ENCODE measurements around the gene EVC2. TPM values are rescaled to one million over a fixed set of nuclear protein-coding genes. Genes with fewer than 3 reads are reported as not detected.

The EVC2 gene
- polyA plus RNA-seq, 3 donors, result 0.04 to 0.12 (median 0.08) TPM

GRCh38 chr4:5742388-5742787, 34.0 kb upstream of the EVC2 start:
- H3K9me3 Mint-ChIP-seq, result peaks cover 0 to 2% (median 0%) of the 10 kb centered on the region in 7 donors
- no peaks in the 10 kb centered on the region for H3K36me3 Mint-ChIP-seq
- DNase-seq, result no peak

DNA sequence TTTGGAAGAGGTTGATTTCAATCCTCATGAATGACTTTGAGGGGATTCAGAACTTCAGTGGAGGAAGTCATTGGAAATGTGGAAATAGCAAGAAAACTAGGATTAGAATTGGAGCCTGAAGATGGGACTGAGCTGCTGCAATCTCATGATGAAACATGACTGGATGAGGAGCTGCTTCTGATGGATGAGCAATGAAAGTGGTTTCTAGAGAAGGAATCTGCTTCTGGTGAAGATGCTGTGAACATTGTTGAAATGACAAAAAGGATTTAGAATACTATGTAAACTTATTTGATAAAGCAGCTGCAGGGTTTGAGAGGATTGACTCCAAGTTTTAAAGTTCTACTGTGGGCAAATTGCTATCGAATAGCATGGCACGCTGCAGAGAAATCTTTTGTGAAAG, 29.7 kb upstream of the EVC2 start:
- no peak overlapping the region for H3K27ac Mint-ChIP-seq
- H3K9me3 Mint-ChIP-seq, result no peaks in the 10 kb centered on the region
- Histone ChIP-seq H4K20me1 (ENCODE audit: insufficient read depth, low read length) (no peaks in the 10 kb centered on the region), H3K4me1 (ENCODE audit: control insufficient read depth in 1 of 2, insufficient read depth in 2 of 2, low read length in 2 of 2) (no peaks in the 10 kb centered on the region), H3K79me2 (ENCODE audit: insufficient read depth, low read length) (no peaks in the 10 kb centered on the region), H3K9ac (ENCODE audit: insufficient read depth, low read length, poor library complexity, severe bottlenecking) (no peak overlapping the region), H3K36me3 (replicated peaks in 1 of 2; ENCODE audit: control insufficient read depth in 1 of 2, insufficient read depth in 2 of 2, low read length in 2 of 2) (no peaks in the 10 kb centered on the region), H3K27me3 (ENCODE audit: control insufficient read depth in 2 of 2, insufficient read depth in 2 of 2, low read length in 2 of 2) (no peaks in the 10 kb centered on the region), H3K27ac (ENCODE audit: low read depth in 1 of 2, low read length in 2 of 2) (no peak overlapping the region), H3K9me3 (replicated peaks in 1 of 2; ENCODE audit: control insufficient read depth in 1 of 2, insufficient read depth in 1 of 2, low read length in 2 of 2) (no peaks in the 10 kb centered on the region), H3K4me2 (replicated peaks; ENCODE audit: extremely low read depth, low read length, poor library complexity, severe bottlenecking) (no peak overlapping the region), H3K4me3 (replicated peaks in 1 of 3; ENCODE audit: low read depth in 2 of 3, low read length in 3 of 3) (no peak overlapping the region), H2AFZ (ENCODE audit: insufficient read depth, low read depth, low read length, poor library complexity, severe bottlenecking) (no peak overlapping the region)
- peaks cover 0 to 4% (median 0%) of the 10 kb centered on the region in 3 donors for H3K27me3 Mint-ChIP-seq (ENCODE audit: low read depth in 3 of 3)
- no peaks in the 10 kb centered on the region for H3K36me3 Mint-ChIP-seq
- TF ChIP-seq, protein P1, sequence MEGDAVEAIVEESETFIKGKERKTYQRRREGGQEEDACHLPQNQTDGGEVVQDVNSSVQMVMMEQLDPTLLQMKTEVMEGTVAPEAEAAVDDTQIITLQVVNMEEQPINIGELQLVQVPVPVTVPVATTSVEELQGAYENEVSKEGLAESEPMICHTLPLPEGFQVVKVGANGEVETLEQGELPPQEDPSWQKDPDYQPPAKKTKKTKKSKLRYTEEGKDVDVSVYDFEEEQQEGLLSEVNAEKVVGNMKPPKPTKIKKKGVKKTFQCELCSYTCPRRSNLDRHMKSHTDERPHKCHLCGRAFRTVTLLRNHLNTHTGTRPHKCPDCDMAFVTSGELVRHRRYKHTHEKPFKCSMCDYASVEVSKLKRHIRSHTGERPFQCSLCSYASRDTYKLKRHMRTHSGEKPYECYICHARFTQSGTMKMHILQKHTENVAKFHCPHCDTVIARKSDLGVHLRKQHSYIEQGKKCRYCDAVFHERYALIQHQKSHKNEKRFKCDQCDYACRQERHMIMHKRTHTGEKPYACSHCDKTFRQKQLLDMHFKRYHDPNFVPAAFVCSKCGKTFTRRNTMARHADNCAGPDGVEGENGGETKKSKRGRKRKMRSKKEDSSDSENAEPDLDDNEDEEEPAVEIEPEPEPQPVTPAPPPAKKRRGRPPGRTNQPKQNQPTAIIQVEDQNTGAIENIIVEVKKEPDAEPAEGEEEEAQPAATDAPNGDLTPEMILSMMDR (IDR thresholded peaks at IDR 0.05), result no peak
- intact Hi-C loops (cut with micrococcal nuclease), result no loop called here
- WGBS (ENCODE audit: insufficient coverage), result no CpG with 5 or more reads among the region's 2 CpGs
- no peak for DNase-seq
- H3K4me1 Mint-ChIP-seq, result no peaks in the 10 kb centered on the region
- no peak overlapping the region for H3K4me3 Mint-ChIP-seq

More at GRCh38 chr4:5742388-5742787, 34.0 kb upstream of the EVC2 start:
- Mint-ChIP-seq H3K4me3 (no peak overlapping the region), H3K27me3 (ENCODE audit: low read depth in 3 of 3) (peaks cover 0 to 6% (median 1%) of the 10 kb centered on the region in 3 donors), H3K4me1 (no peaks in the 10 kb centered on the region), H3K27ac (no peak overlapping the region)
- intact Hi-C loops (cut with micrococcal nuclease), result no loop called here
- no peak overlapping the region for H3K9ac ChIP-seq (ENCODE audit: insufficient read depth, low read length, poor library complexity, severe bottlenecking)
- H3K27ac ChIP-seq (ENCODE audit: low read depth in 1 of 2, low read length in 2 of 2), result no peak overlapping the region
- H3K4me1 ChIP-seq (ENCODE audit: control insufficient read depth in 1 of 2, insufficient read depth in 2 of 2, low read length in 2 of 2), result no peaks in the 10 kb centered on the region
- no peaks in the 10 kb centered on the region for H3K79me2 ChIP-seq (ENCODE audit: insufficient read depth, low read length)
- TF ChIP-seq, protein P1 (IDR thresholded peaks at IDR 0.05), result no peak
- H3K36me3 ChIP-seq (replicated peaks in 1 of 2; ENCODE audit: control insufficient read depth in 1 of 2, insufficient read depth in 2 of 2, low read length in 2 of 2), result no peaks in the 10 kb centered on the region
- H2AFZ ChIP-seq (ENCODE audit: insufficient read depth, low read depth, low read length, poor library complexity, severe bottlenecking), result no peak overlapping the region
- no peaks in the 10 kb centered on the region for H3K9me3 ChIP-seq (replicated peaks in 1 of 2; ENCODE audit: control insufficient read depth in 1 of 2, insufficient read depth in 1 of 2, low read length in 2 of 2)
- H3K27me3 ChIP-seq (ENCODE audit: control insufficient read depth in 2 of 2, insufficient read depth in 2 of 2, low read length in 2 of 2), result no peaks in the 10 kb centered on the region
- no peak overlapping the region for H3K4me3 ChIP-seq (replicated peaks in 1 of 3; ENCODE audit: low read depth in 2 of 3, low read length in 3 of 3)
- no peak overlapping the region for H3K4me2 ChIP-seq (replicated peaks; ENCODE audit: extremely low read depth, low read length, poor library complexity, severe bottlenecking)
- 100% methylated on average over 1 of the region's 2 CpGs for WGBS (ENCODE audit: insufficient coverage)
- no peaks in the 10 kb centered on the region for H4K20me1 ChIP-seq (ENCODE audit: insufficient read depth, low read length)
